GM21526 (cell line): ENCODE results near the gene SHH.

Experiments
- ATAC-seq: cut with Tn5 transposase; IDR thresholded peaks from one replicate; pipeline ENCODE4 v1.9.1; 2021; ENCODE audit warnings: moderate library complexity; ENCODE audit not compliant: unreplicated experiment, low FRiP score

Gene SHH

DNA sequence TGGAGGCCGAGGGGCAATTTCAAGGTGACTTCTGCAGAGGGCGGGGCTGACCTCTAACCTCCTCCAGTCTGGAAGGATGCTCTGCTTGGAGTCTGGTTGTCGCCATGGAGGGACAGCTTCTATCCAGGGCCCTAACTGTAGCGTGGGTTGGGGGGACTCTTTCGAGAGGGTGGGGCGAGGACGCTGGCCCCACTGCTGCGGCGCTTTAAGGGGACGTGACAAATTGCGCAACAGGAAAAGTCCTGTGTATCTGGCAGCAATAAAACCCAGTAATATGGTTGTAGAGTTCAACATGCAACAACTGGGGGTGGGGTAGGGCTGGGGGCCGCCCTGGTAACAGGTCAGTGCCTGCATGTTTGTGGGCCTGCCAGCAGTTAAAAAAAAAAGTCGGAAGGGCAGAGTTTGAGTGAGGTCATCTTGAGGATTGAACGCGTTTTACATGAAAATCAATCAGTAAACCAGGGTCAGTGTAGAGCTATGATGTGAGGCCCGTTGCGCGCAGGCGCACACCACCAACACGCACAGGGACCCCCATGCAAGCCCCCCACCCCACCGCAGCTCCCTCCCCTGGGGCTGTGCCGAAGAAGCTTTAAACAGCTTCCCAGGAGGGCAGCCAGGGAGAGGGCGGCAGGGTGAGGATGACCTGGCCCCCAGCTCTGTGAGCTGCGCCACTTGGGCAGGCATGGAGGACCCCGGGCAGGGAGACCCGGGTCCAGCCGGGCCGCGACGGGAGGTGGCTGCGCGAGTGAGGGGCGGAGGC, 4.3 kb downstream of the SHH start:
- no peak for ATAC-seq

DNA sequence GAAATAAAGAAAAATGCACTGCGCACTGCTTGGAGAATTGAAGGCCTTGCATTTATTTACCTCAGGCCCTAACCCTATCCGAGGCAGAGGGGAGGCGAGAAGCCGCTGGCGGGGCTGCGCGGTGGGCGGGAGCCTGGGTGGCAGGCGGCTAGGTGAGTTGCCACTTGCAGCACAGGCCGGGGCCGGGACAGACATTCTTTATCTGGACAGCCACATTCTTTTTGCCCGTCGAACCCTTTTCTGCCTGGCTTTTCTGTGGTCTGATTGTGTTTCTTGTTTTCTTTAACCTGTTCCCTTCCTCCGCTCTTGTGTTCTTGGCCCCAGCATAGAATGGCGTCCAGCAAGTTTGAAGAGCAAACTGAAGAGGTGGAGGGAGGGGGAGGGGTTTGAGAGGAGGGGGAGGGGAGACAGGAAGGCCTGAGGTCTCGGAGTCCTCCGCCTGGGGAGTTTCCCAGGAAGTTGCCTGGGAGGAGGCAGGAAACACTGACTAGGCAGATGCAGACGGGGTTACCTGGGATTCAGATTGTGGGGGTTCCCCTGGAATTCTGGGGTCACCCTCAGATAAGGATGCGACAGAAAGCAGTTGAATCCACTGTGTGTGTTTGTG, 5.1 kb downstream of the SHH start:
- no peak for ATAC-seq

GRCh38 chr7:155806096-155806871, 6.0 kb downstream of the SHH start:
- ATAC-seq: no peak

DNA sequence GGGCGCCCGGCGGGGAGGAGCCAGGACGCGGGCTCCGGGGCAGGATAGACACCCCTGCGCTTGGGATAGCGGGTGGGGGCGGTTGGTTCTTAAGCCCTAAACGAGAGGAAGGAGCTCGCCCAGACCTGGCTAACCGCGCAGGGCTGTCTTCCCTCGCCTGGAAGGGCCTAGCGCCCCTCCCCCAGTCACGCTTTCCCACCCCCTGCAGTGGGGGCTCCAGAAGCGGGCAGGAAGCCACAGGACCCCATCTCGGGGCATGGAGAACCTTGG, 6.5 kb downstream of the SHH start:
- no peak for ATAC-seq

GRCh38 chr7:155804897-155805825, 7.1 kb downstream of the SHH start:
- ATAC-seq: peak; percentile 54

DNA sequence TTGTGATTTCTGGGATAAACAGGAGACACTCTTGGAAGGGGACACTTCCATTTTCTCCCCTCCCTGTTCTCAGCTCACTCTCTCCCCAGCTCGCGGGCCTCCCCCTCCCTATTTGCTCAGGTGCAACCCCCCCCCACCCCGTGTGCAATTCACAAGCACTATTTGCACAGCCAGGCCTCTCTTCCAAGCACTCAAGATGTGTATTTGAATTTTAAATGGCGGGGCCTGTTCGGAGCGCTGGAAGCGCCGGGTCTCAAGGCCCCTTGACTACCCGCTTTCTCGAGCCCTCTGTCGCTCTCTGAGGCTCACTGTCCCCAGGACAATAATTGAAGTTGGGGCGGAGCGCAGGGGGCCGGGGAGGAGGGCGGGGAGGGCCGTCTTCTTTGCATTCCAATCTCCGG, 7.8 kb downstream of the SHH start:
- ATAC-seq: no peak

DNA sequence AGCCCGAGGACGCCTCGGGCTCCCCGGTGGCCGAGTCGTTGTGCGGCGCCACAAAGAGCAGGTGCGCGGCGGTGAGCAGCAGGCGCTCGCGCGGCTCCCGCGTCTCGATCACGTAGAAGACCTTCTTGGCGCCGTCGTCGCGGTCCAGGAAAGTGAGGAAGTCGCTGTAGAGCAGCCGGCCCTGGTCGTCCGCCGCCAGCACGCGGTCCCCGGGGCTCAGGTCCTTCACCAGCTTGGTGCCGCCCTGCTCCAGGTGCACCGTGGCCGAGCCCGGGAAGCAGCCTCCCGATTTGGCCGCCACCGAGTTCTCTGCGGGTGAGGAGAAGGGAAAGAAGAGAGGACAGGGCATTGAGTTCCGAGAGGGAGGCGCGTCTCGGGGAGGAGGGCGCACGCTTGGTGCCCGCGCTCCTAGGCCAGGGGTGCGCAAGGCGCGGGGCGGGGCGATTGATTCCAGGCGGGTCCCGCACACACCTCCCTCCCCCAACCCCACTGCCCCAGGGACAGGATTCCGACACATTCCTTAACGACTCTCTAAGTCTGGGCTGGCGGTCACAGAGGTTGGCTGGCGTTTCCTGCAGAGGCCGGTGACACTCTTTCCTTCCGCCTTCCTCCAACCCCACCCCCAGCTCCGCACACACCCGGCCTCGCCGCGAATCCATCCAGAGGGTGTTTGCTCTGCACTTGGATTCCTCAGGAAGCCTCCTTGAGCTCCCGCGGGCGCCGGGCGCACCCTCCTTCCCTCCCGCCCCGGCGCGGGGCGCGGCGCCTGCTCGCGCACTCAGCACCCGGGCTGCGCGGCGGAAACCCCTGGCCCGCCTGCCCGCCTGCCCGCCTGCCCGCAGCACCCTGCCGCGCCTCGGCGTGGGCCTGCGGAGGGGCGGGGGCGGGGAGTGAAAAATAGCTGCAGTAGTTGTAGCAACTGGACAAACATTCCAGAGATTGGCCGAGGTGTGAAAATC, 8.6 kb downstream of the SHH start:
- no peak for ATAC-seq

DNA sequence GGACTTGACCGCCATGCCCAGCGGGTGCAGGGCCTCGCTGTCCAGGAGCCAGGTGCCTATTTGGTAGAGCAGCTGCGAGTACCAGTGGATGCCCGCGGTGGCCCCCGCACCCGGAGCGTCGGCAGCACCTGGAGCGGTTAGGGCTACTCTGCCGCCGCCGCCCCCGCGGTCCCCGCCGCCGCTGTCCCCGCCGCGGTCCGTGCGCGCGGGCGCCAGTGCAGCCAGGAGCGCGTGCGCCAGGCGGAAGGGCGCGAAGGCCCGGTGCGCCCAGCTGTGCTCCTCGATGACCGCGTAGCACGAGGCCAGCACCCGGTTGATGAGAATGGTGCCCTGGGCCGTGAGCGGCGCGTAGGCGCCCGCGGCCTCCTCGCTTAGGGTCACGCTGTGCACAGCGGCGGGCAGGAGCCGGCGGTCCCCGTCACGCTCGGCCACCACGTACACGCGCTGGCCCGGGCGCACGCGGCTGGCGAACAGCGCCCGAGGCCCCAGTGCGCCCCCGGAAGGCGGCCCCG, 9.3 kb downstream of the SHH start:
- ATAC-seq: no peak

DNA sequence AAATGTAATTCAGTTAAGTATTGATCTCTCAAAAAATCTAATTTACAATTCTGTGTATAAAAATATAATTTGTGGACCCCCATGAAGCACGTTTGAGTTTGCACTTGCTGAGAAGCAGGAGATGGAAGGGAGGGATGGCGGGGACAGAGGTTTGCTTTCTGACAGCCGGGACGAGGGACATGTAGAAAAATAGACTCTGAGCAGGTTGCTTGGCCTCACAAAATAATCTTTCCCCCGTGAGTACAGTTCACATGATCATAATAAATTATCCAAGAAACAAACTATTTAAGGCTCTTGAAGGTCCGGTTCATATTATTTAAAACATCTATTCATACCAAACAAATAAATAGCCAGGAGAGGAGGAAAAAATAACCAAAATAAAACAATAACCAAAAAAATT, 10.0 kb downstream of the SHH start:
- no peak for ATAC-seq

DNA sequence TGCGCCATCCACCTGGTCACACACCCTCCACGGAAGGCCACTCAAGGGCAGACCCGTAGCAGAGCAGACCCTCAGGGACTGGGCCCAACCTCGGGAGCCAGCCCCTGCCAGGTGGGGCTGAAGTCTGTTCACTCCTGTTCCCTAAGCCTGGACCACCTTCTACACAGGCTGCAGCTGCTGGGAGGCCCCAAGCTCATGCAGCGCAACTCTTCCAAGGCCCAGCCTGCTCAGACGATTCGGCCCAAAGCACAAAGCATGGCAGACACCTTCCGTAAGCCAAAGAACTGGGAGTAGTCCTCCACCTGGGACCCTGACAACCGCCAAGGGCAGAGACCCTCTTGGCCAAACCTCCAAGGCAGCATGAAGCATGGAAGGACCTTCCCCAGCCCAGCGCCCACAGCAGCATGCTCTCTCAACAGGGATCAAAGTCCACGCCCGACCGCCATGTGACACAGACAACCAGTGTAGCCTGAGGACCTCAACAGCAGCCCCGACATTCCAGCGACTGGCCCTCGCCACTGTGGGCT, 11.5 kb downstream of the SHH start:
- ATAC-seq: no peak

DNA sequence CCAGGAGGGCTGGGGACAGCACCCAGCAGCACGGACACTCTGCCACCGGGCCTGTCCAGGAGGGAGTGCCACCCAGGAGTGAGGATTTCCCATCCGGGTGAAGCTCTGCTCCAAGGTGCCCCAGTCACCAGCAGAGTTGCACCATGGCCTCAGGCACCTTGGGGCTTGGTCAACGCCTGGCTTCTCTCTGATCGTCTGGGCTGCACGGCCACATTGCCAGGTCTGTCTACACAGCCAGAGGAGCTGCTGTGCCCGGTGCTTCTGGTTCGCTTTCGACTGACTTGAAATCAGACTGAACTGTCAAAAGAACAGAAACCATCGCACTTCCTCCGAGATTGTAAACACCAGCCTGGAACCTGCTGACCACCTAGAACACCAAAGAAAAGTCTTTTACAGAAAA, 12.0 kb downstream of the SHH start:
- no peak for ATAC-seq

GRCh38 chr7:155799514-155799913, 12.7 kb downstream of the SHH start:
- ATAC-seq: no peak

DNA sequence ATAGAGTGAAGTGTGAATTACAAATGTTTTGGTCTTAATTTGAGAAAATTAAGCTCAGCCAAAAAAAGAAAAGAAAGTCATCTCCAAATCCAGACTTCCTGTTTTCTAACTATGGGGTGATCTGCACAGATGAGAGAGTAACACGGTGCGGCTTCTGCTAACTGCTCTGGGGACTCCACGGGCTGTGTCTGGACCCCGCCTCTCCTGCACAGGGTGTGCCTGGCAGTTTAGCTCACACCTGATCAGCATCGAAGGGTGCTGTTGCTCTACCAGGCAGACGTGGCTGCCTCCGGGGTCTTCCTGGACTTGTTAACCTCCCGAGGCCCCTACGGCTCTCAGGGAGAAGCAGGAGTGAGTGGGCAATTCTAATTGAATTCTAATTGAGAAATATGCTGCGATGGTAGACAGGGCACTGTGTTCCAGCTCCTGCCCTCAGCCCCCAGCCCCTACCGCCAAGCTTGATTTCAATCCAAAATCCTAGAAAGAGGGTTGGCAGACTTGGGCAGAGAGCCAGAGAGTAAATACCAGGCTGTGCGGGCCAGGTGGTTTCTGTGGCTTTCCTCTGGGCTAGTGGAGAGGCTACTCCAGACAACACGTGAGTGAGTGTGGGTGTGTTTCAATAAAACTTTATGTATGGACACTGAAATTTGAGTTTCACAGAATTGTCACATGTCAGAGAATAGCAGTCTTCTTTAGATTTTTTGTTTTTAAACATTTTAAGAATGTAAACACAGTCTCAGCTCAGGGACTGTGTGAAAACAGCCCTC, 13.4 kb downstream of the SHH start:
- no peak for ATAC-seq

GRCh38 chr7:155797262-155798250, 14.7 kb downstream of the SHH start:
- ATAC-seq: no peak

GRCh38 chr7:155796381-155797261, 15.6 kb downstream of the SHH start:
- ATAC-seq: peak; percentile 72

GRCh38 chr7:155795951-155796350, 16.3 kb downstream of the SHH start:
- no peak for ATAC-seq
